Right cardiac atrium (tissue), 5 donors: ENCODE results near the gene TMEM237. TPM values are rescaled to one million over a fixed set of nuclear protein-coding genes. Genes with fewer than 3 reads are reported as not detected.
"Not testable (repeated sequence)": the region's sequence is repeated elsewhere in the genome, so short reads cannot be mapped to it uniquely, and the experiment has no call there.

Source experiments
- ATAC-seq, 2 donors: fragments of 200-7000 bp; cut with Tn5 transposase; one replicate each; pipeline versions ENCODE4 v1.8.0 to v1.9.1; 2020; ENCODE audit warnings: moderate library complexity in 2 of 2, mild to moderate bottlenecking in 1 of 2
- DNase-seq, 3 donors: peaks; one replicate each; pipeline ENCODE4 v3.0.0-alpha.2; 2020
- H3K27ac ChIP-seq: one replicate; pipeline ENCODE4 v1.5.1; 2013; ENCODE audit warnings: mild to moderate bottlenecking, low read length, control low read depth, moderate library complexity
- H3K27me3 ChIP-seq: one replicate; pipeline ENCODE4 v1.6.1; 2013; ENCODE audit not compliant: control insufficient read depth, insufficient read depth
- H3K4me1 ChIP-seq: one replicate; pipeline ENCODE4 v1.6.1; 2013; ENCODE audit warnings: low read length; ENCODE audit not compliant: control insufficient read depth, insufficient read depth
- H3K4me3 ChIP-seq: one replicate; pipeline ENCODE4 v1.5.1; 2013; ENCODE audit warnings: low read length, control low read depth
- H3K9me3 ChIP-seq: one replicate; pipeline ENCODE4 v1.6.1; 2013; ENCODE audit warnings: low read length; ENCODE audit not compliant: control insufficient read depth
- WGBS: extraction: QIAGEN DNeasy Blood & Tissue Kit; methylation state at CpG from one replicate; pipeline ENCODE4 v1.1.7; 2013; 5-methylcytosine and 5-hydroxymethylcytosine counted together
- intact Hi-C, 4 donors: fragments of 100-400 bp; cut with DNase I; formaldehyde crosslinking; loops; one replicate each; pipeline versions ENCODE4 v1.11.0 to v1.14.0; 2022 to 2023
- long read RNA-seq, 4 donors: library from polyadenylated mRNA; unstranded; transcript quantifications; one replicate each; pipeline ENCODE4 v2.0.0, GENCODE V29; 2020 to 2021
- polyA plus RNA-seq: library from polyadenylated mRNA; stranded (reverse); fragments of 200-250 nt; gene quantifications from one replicate; pipeline ENCODE4 v1.2.3, GENCODE V29; 2013
- total RNA-seq, 4 donors: library from RNA; stranded (reverse); fragmentation: NEBNext Ultra II Directional; extraction: Animal tissue kit (Norgen Biotek cat#: 25700); gene quantifications; one replicate each; pipeline ENCODE4 v1.2.1, GENCODE V29; 2021
- donor health status: healthy with polysubstance abuse.
- donor health status: DM: no; HTN: yes; CAD: no.
- donor health status: DM: no; HTN: no; CAD: no.
- donor health status: DM: no; HTN: yes; CAD: no; lungs with severe emphysema.
- donor health status: DM: yes; HTN: yes; CAD: no.

TMEM237 gene, protein sequence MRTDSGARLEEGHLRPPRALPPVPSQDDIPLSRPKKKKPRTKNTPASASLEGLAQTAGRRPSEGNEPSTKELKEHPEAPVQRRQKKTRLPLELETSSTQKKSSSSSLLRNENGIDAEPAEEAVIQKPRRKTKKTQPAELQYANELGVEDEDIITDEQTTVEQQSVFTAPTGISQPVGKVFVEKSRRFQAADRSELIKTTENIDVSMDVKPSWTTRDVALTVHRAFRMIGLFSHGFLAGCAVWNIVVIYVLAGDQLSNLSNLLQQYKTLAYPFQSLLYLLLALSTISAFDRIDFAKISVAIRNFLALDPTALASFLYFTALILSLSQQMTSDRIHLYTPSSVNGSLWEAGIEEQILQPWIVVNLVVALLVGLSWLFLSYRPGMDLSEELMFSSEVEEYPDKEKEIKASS
- total RNA-seq = 10 to 100 TPM; 17.9 to 22.8 (median 20.4) TPM
- 12.1 TPM for polyA plus RNA-seq
- long read RNA-seq, donor 1, partial matches to known transcripts = 1 of 29 reads
- long read RNA-seq, donor 1, other reads (novel, unspliced or antisense) = 25 of 29 reads
- long read RNA-seq, donor 2, partial matches to known transcripts = 0 of 7 reads
- long read RNA-seq, donor 2, other reads (novel, unspliced or antisense) = 4 of 7 reads
- long read RNA-seq, donor 3, transcript TMEM237-213 (12 exons, 1,824 nt) = major isoform, 17 of 51 reads
- long read RNA-seq, donor 3, partial matches to known transcripts = 6 of 51 reads
- long read RNA-seq, donor 3, other reads (novel, unspliced or antisense) = 26 of 51 reads
- long read RNA-seq, donor 4, partial matches to known transcripts = 0 of 16 reads
- long read RNA-seq, donor 4, other reads (novel, unspliced or antisense) = 15 of 16 reads

DNA sequence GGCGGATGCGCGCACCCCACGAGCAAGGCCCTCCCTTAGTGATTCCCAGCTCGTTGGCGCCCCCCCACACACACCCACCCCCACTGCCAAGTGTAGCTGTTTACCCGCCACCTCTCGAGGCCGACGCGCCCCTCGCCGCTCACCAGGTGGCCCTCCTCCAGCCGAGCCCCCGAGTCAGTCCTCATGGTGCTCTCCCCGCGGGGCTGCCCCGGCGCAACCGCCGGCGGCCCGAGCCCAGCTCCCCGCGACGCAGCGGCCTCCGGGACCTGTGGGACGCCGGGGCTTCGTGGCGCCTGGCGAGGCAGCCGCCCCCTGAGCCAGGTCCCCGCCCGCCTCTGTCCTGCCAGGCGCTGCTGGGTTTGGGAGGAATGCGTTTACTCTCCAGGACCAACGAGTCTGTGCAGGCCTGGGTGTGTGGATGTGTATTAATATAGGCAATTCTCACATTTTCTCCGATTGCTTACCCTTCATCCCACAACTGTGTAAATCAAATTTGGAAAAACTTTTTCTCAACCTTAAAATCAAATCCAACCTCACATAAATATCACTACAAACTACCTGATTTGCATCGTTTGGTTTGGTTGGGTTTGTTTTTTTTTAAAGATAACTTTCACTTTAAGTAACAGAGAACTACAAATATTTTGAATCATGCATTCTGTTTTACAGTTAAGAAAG, at the start of gene TMEM237:
Gene TMEM237 (minus strand): TSS at position 288 of the 675 bp plus-strand sequence. CDS start 103 bp downstream, at position 185.
- WGBS = under 1% methylated on average over 41 of the region's 41 CpGs
- no peaks in the 10 kb centered on the region for H3K27me3 ChIP-seq
- H3K27ac ChIP-seq = peak within 1 kb of the TSS; percentile 82
- H3K9me3 ChIP-seq = no peaks in the 10 kb centered on the region
- H3K4me1 ChIP-seq = no peaks in the 10 kb centered on the region
- peak; percentile 86 to 87 for ATAC-seq
- intact Hi-C loops = no loop called here
- H3K4me3 ChIP-seq = peak within 1 kb of the TSS; percentile 90
- DNase-seq = peak; percentile 57 to 87 (median 82)

DNA sequence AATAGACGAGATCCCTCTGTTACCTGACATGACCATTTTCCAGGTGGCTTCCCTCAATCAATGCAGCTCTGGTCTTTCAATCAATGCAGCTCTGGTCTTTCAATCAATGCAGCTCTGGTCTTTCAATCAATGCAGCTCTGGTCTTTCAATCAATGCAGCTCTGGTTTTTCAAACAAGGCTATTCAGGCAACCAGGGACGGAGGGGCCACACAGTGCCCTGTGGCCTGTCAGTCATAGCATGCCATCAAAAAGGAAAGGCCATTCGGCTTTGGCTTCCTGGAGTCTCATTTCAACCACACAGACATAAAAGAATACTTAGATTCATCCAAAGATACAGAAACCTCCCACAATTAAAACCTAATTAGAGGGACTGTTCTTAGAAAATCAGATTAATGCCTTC, 41.9 kb upstream of the TMEM237 start:
- no peaks in the 10 kb centered on the region for H3K9me3 ChIP-seq
- no peak for DNase-seq
- 86% methylated on average over 3 of the region's 3 CpGs for WGBS
- H3K27me3 ChIP-seq = no peaks in the 10 kb centered on the region
- H3K4me1 ChIP-seq = no peaks in the 10 kb centered on the region
- H3K27ac ChIP-seq = no peak overlapping the region
- intact Hi-C loops = no loop called here
- no peak overlapping the region for H3K4me3 ChIP-seq
- ATAC-seq = no peak

DNA sequence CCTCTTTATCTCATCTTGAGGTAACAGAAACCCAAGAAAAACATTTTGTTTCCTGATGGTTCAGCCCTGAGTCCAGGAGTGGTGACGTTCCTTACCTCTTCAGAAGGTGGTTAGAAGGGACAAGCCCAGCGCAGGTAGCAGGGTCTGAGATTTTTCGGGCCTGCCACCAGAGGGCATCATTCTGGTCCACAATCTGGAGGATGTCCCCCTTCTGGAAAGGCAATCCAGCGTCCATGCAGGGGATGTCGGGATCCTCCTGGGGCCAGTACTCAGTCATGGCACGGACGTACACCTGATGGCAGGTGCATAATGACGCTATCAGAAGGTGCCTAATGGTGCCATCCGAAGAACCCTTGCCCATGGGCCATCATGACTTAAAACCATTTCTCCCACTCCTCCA, 37.4 kb upstream of the TMEM237 start:
- intact Hi-C loops = no loop called here
- no peak for ATAC-seq
- DNase-seq = no peak
- Histone ChIP-seq H3K4me1 (no peaks in the 10 kb centered on the region), H3K9me3 (no peaks in the 10 kb centered on the region), H3K27ac (no peak overlapping the region), H3K27me3 (no peaks in the 10 kb centered on the region), H3K4me3 (no peak overlapping the region)
- WGBS = 36% methylated on average over 9 of the region's 9 CpGs

DNA sequence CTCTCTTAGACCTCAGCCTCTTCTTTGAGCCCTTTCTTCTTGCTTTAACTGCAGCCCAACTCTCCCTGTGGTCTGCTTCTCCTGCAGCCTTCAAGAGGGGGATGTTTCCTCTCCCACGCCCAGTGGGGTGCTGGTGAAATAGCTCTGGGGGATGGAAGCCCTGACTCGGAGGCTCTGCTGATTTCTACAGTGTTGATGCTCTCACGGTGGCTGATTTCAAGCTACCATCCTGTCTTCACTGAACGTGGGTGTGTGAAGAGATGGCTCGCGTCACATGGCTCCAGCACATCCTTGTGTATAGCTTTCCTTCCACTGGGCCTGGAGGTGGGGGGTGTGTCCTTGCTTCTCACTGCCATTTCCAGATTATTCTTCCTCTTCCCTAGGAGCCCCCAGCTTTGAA, 35.1 kb upstream of the TMEM237 start:
- H3K4me1 ChIP-seq = no peaks in the 10 kb centered on the region
- no peak overlapping the region for H3K4me3 ChIP-seq
- WGBS = 66% methylated on average over 6 of the region's 6 CpGs
- intact Hi-C loops = no loop called here
- DNase-seq (no peak), ATAC-seq (no peak)
- H3K27me3 ChIP-seq = no peaks in the 10 kb centered on the region
- H3K9me3 ChIP-seq = no peaks in the 10 kb centered on the region
- no peak overlapping the region for H3K27ac ChIP-seq

DNA sequence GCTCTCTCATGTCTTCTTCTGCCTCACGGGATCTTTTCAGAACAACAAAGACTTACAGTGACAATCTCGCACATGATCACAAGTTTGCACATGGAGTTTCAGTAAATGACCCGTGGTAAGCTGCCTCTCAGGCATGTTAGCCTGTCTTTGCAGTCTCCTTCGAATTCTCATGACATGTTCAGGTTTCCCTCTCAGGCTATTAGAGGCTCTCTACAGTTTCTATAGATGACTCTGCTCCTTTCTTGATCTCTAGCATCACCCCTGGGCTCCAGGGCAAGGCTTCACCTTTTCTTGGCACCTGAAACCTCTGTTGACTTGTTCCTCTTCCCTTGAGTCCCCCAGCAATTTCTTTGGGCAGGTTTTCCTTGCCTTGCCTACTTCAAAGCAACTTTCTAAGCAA, 32.2 kb upstream of the TMEM237 start:
- ATAC-seq = no peak
- no peak for DNase-seq
- Histone ChIP-seq H3K9me3 (no peaks in the 10 kb centered on the region), H3K27ac (no peak overlapping the region), H3K4me3 (no peak overlapping the region), H3K27me3 (no peaks in the 10 kb centered on the region), H3K4me1 (no peaks in the 10 kb centered on the region)
- WGBS = 66% methylated on average over 4 of the region's 4 CpGs
- intact Hi-C loops = no loop called here

DNA sequence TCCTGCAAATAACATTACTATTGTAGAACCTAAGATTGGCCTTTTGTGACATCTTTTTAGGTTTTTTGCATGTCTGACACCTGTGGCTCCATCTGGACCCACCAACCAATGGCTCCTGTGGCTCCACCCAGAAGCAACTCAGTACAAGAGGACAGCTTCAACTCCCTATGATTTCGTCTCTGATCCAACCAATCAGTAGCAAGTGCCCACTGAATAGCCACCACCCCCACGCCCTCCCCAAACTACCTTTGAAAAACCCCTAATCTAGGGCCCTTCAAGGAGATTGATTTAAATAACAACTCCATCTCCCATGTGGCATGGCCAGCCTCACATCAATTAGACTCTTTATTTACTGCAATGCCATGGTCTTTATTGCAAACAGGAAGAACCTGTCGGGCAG, 31.5 kb upstream of the TMEM237 start:
- Histone ChIP-seq H3K4me1 (no peaks in the 10 kb centered on the region), H3K27ac (no peak overlapping the region), H3K4me3 (no peak overlapping the region), H3K9me3 (no peaks in the 10 kb centered on the region), H3K27me3 (no peaks in the 10 kb centered on the region)
- intact Hi-C loops = no loop called here
- ATAC-seq (no peak), DNase-seq (no peak)
- 87% methylated on average over 3 of the region's 3 CpGs for WGBS

DNA sequence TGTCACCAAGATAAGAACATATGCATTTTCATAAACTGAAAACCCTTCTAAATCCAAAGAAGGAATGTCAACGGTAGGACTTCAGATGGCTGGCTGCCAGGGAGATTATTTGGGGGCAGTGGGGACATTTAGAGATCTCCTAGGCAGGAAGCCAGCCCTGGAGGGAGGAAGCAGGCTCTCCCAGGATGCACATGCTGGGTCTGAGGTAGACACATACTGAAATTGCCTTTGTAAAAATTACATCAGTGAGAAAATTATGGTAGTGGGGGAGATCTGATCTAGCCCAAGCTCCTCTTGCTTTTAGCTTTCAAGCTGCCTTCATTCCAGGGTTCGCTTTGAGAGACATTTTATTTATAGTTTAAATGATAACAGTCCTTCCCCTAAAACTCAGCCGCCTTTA, 31.0 kb upstream of the TMEM237 start:
- DNase-seq (no peak), ATAC-seq (no peak)
- 48% methylated on average over 3 of the region's 3 CpGs for WGBS
- Histone ChIP-seq H3K27me3 (no peaks in the 10 kb centered on the region), H3K27ac (no peak overlapping the region), H3K9me3 (no peaks in the 10 kb centered on the region), H3K4me3 (no peak overlapping the region), H3K4me1 (no peaks in the 10 kb centered on the region)
- intact Hi-C loops = no loop called here

DNA sequence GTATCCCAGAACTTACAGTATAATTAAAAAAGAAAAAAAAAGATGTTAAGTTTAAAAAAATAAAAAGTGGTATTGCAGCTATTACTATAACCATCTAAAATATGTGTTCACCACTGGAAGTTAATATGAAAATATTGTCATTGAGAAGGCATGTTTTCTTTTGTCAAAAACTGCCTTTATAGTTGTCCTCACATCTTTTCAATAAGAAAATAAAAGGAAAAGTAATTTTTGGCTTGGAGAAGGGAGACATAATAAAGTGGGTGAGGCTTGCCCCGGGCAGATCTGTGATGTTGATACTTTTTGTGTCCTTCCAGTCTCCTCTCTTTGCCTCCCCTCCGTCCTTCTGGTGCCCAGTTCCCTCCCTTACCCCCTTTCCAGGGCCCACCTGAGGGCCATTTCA, 30.2 kb upstream of the TMEM237 start:
- DNase-seq (no peak), ATAC-seq (no peak)
- Histone ChIP-seq H3K27ac (no peak overlapping the region), H3K27me3 (no peaks in the 10 kb centered on the region), H3K4me3 (no peak overlapping the region), H3K4me1 (no peaks in the 10 kb centered on the region), H3K9me3 (no peaks in the 10 kb centered on the region)
- 92% methylated on average over 2 of the region's 2 CpGs for WGBS
- intact Hi-C loops = no loop called here

DNA sequence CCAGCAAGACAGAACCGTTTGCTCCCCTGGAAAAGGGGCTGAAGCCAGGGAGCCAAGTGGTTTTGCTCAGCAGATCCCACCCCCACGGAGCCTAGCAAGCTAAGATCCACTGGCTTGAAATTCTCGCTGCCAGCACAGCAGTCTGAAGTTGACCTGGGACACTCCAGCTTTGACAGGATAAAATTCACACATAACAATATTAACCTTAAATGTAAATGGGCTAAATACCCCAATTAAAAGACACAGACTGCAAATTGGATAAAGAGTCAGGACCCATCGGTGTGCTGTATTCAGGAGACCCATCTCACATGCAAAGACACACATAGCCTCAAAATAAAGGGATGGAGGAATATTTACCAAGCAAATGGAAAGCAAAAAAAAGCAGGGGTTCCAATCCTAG, 27.9 kb upstream of the TMEM237 start:
- H3K27me3 ChIP-seq, DNase-seq, H3K4me3 ChIP-seq, ATAC-seq, H3K9me3 ChIP-seq, H3K4me1 ChIP-seq, intact Hi-C loops, H3K27ac ChIP-seq: not testable (repeated sequence)
- WGBS = 58% methylated on average over 4 of the region's 4 CpGs

DNA sequence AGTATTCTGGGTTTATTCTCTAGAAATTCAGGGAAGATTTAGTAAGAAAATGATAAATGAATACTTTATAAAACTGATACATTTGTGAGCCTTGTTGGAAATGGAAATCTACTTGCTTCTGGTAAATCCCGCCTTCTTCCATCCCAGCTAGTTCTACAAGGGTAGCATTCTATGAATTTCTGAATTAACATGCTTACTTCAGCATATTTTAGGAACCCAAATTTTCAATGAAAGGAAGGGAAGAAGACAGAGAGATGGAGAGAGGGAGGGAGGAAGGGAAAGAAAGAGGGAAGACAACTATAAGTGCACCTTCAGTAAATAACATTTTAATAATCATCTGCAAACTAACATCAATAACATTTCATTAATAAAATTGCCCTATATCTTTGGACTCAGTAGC, 26.6 kb upstream of the TMEM237 start:
- Histone ChIP-seq H3K4me1 (no peaks in the 10 kb centered on the region), H3K27me3 (no peaks in the 10 kb centered on the region), H3K4me3 (no peak overlapping the region), H3K9me3 (no peaks in the 10 kb centered on the region), H3K27ac (no peak overlapping the region)
- intact Hi-C loops = no loop called here
- WGBS = 89% methylated on average over 1 of the region's 1 CpG
- ATAC-seq = no peak
- DNase-seq = no peak

DNA sequence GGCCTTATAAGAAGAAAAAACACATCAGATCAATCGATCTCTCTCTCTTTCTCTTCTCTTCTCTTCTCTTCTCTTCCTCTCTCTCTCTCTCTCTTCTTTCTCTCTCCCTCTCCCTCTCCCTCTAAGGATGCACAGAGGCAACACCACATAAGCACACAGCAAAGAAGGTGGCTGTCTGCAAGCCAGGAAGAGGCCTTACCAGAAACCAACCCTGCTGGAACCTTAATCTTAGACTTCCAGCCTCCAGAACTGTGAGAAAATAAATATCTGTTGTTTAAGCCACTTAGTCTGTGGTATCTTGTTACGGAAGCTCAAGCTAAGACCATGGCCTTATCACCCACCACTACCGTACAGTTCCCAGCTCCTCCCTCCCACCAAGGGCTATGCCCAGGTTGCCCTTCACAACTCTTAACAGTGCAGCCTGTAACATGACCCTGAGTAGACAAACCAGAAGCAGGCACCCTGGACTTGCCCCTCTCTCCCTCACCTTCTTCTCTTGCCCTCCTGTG, 25.2 kb upstream of the TMEM237 start:
- Histone ChIP-seq H3K27ac (no peak overlapping the region), H3K9me3 (no peaks in the 10 kb centered on the region), H3K27me3 (no peaks in the 10 kb centered on the region), H3K4me1 (no peaks in the 10 kb centered on the region), H3K4me3 (no peak overlapping the region)
- ATAC-seq (no peak), DNase-seq (no peak)
- intact Hi-C loops = no loop called here
- 47% methylated on average over 3 of the region's 3 CpGs for WGBS
